Measurements from ENCODE around the gene KANK2.
"Not testable (repeated sequence)": the region's sequence is repeated elsewhere in the genome, so short reads cannot be mapped to it uniquely, and the experiment has no call there.

The KANK2 gene

GRCh38 chr19:11190501-11190900 lies 6.8 kb downstream of the KANK2 start:
- Histone ChIP-seq H3K9me3 (ENCODE audit: low read depth, low read length) (no peaks in the 10 kb centered on the region), H3K36me3 (ENCODE audit: insufficient read depth, low read length) (peaks cover 39% of the 10 kb centered on the region; the same call in 1 of the 2 replicates), H3K9ac (ENCODE audit: insufficient read length) (no peak overlapping the region), H3K27ac (no peak overlapping the region), H3K4me3 (no peak overlapping the region)
- DNase-seq (ENCODE audit: low read depth, low spot score) = no peak
- TF ChIP-seq POLR2AphosphoS5 (IDR thresholded peaks at IDR 0.05; ENCODE audit: borderline replicate concordance, low read depth, low read length) (no peak), EZH2 (IDR thresholded peaks at IDR 0.05) (no peak), FOXP2 (optimal IDR thresholded peaks at IDR 0.05; ENCODE audit: control extremely low read depth, extremely low read length, insufficient read depth) (no peak)

DNA sequence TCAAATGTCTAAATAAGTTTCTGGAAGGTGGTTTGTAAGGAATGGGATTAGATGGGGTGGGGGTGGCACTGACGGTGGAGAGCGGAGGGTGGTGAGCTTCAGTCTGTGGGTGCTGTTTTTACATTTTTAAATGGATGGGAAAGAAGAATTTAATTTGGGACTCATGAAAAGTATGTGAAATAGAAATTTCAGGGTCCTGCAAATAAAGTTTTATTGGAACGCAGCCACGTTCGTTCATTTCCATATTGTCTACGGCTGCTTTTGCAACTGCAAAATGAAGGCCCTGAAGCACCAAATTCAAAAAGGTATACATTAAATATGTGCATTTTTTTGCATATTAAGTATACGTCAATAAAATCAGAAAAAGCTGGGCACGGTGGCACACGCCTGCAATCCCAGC lies 9.9 kb downstream of the KANK2 start:
- Histone ChIP-seq H3K9me3 (ENCODE audit: low read depth, low read length) (0 out of 2 replicates have a peak, but pooled peaks cover 3% of the 10 kb centered on the region), H3K27ac (peak overlapping the region; percentile 94), H3K4me3 (peak overlapping the region; percentile 57), H3K9ac (ENCODE audit: insufficient read length) (peak overlapping the region; percentile 67), H3K36me3 (ENCODE audit: insufficient read depth, low read length) (peaks cover 42% of the 10 kb centered on the region)
- TF ChIP-seq EZH2 (IDR thresholded peaks at IDR 0.05) = no peak
- peak; percentile 51 for DNase-seq (ENCODE audit: low read depth, low spot score)

DNA sequence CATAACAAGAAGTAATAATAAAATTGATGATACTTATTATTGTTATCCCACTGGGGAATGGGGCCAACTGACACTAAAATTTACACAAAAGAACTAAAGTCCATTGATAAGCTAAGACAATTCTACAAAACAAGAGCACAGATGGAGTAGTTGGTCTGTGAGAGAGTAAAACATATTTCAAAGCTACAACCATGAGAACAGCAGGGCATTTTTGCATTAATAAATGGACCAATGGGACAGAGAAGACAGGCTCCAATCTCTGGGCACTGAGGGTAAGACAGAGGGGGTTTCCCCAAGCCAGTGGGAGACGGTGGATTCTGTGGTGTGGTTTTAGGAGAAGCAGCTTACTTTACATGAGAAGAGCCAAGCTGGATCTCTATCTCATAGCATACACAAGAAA lies 14.4 kb downstream of the KANK2 start:
- H3K9me3 ChIP-seq (ENCODE audit: low read depth, low read length) = 0 out of 2 replicates have a peak, but pooled peaks cover 3% of the 10 kb centered on the region
- TF ChIP-seq POLR2AphosphoS5 (IDR thresholded peaks at IDR 0.05; ENCODE audit: borderline replicate concordance, low read depth, low read length) (no peak), EZH2 (IDR thresholded peaks at IDR 0.05) (no peak), FOXP2 (optimal IDR thresholded peaks at IDR 0.05; ENCODE audit: control extremely low read depth, extremely low read length, insufficient read depth) (no peak)
- no peak overlapping the region for H3K4me3 ChIP-seq
- H3K9ac ChIP-seq (ENCODE audit: insufficient read length) = no peak overlapping the region
- no peak overlapping the region for H3K27ac ChIP-seq
- H3K36me3 ChIP-seq (ENCODE audit: insufficient read depth, low read length) = peaks cover 43% of the 10 kb centered on the region
- no peak for DNase-seq (ENCODE audit: low read depth, low spot score)

GRCh38 chr19:11181488-11181887 lies 15.9 kb downstream of the KANK2 start:
- Histone ChIP-seq H3K9me3 (ENCODE audit: low read depth, low read length) (0 out of 2 replicates have a peak, but pooled peaks cover 3% of the 10 kb centered on the region), H3K36me3 (ENCODE audit: insufficient read depth, low read length) (peaks cover 48% of the 10 kb centered on the region), H3K27ac (no peak overlapping the region), H3K9ac (ENCODE audit: insufficient read length) (no peak overlapping the region), H3K4me3 (no peak overlapping the region)
- DNase-seq (ENCODE audit: low read depth, low spot score) = no peak
- no peak for TF ChIP-seq EZH2 (IDR thresholded peaks at IDR 0.05)
- no peak for TF ChIP-seq FOXP2 (optimal IDR thresholded peaks at IDR 0.05; ENCODE audit: control extremely low read depth, extremely low read length, insufficient read depth)
- no peak for TF ChIP-seq POLR2AphosphoS5 (IDR thresholded peaks at IDR 0.05; ENCODE audit: borderline replicate concordance, low read depth, low read length)

GRCh38 chr19:11180975-11181374 lies 16.4 kb downstream of the KANK2 start:
- H3K4me3 ChIP-seq; H3K9me3 ChIP-seq (ENCODE audit: low read depth, low read length); H3K27ac ChIP-seq; DNase-seq (ENCODE audit: low read depth, low spot score); H3K9ac ChIP-seq (ENCODE audit: insufficient read length): not testable (repeated sequence)
- peaks cover 52% of the 10 kb centered on the region for H3K36me3 ChIP-seq (ENCODE audit: insufficient read depth, low read length)

DNA sequence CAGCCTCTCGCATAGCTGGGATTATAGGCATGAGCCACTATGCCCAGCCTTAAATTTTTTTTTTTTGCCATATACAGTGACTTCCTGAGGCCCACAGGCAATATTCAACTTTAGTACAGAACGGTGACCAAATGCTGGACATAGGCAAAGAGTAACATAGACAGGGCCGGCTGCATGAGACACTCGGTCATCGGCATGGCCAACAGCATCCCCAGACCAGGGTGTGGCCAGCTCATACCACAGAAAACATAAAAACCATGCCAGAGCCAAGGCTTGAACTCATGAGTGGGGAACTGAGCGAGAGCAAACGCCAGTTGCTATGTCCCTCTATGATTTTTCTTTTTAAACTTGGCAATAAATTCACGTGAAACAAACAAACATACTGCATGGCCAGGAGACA lies 17.0 kb downstream of the KANK2 start:
- peaks cover 52% of the 10 kb centered on the region for H3K36me3 ChIP-seq (ENCODE audit: insufficient read depth, low read length)
- DNase-seq (ENCODE audit: low read depth, low spot score) = no peak
- no peak overlapping the region for H3K4me3 ChIP-seq
- 0 out of 2 replicates have a peak, but pooled peaks cover 3% of the 10 kb centered on the region for H3K9me3 ChIP-seq (ENCODE audit: low read depth, low read length)
- TF ChIP-seq EZH2 (IDR thresholded peaks at IDR 0.05) (no peak), FOXP2 (optimal IDR thresholded peaks at IDR 0.05; ENCODE audit: control extremely low read depth, extremely low read length, insufficient read depth) (no peak), POLR2AphosphoS5 (IDR thresholded peaks at IDR 0.05; ENCODE audit: borderline replicate concordance, low read depth, low read length) (no peak)
- H3K27ac ChIP-seq = peak overlapping the region; percentile 56; the same call in 1 of the 2 replicates
- no peak overlapping the region for H3K9ac ChIP-seq (ENCODE audit: insufficient read length)

DNA sequence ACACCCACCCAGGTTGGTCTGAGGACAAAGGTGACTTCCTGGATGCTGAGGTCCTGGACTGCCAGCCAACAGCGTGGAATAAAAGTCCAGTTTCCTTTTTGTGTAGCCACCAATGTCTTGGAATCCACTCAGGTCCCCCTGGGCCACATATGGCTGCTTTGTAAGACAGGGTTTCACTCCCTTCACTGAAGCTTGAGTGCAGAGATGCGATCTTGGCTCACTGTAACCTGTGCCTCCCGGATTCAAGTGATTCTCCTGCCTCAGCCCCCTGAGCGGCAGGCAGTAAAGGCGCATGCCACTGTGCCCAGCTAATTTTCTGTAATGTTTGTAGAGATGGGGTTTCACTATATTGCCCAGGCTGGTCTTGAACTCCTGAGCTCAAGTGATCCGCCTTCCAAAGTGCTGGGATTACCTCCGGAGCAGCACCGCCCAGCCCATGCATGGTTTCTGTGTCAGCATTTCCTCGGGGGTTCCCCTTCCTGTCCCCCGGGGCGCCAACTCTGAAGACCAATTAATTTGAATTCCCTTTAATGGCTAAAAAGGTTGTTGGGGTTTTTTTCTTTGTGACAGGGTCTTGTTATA lies 17.5 kb downstream of the KANK2 start:
- peak overlapping the region; percentile 68 for H3K27ac ChIP-seq
- H3K9ac ChIP-seq (ENCODE audit: insufficient read length) = no peak overlapping the region
- no peak overlapping the region for H3K4me3 ChIP-seq
- no peak for DNase-seq (ENCODE audit: low read depth, low spot score)
- no peak for TF ChIP-seq FOXP2 (optimal IDR thresholded peaks at IDR 0.05; ENCODE audit: control extremely low read depth, extremely low read length, insufficient read depth)
- TF ChIP-seq POLR2AphosphoS5 (IDR thresholded peaks at IDR 0.05; ENCODE audit: borderline replicate concordance, low read depth, low read length) = 0 out of 2 replicates have a peak, but pooled peaks have one; percentile 24
- H3K9me3 ChIP-seq (ENCODE audit: low read depth, low read length) = 0 out of 2 replicates have a peak, but pooled peaks cover 3% of the 10 kb centered on the region
- H3K36me3 ChIP-seq (ENCODE audit: insufficient read depth, low read length) = peaks cover 48% of the 10 kb centered on the region

DNA sequence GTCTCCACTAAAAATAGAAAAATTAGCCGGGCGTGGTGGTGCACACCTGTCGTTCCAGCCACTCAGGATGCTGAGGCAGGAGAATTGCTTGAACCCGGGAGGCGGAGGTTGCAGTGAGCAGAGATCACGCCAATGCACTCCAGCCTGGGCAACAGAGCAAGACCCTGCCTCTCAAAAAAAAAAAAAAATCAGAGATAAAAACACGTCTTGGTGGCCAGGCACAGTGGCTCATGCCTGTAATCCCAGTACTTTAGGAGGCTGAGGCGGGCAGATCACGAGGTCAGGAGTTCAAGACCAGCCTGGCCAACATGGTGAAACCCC lies 18.2 kb downstream of the KANK2 start:
- DNase-seq (ENCODE audit: low read depth, low spot score); H3K4me3 ChIP-seq; H3K9ac ChIP-seq (ENCODE audit: insufficient read length); H3K9me3 ChIP-seq (ENCODE audit: low read depth, low read length); H3K27ac ChIP-seq: not testable (repeated sequence)
- H3K36me3 ChIP-seq (ENCODE audit: insufficient read depth, low read length) = peaks cover 50% of the 10 kb centered on the region

DNA sequence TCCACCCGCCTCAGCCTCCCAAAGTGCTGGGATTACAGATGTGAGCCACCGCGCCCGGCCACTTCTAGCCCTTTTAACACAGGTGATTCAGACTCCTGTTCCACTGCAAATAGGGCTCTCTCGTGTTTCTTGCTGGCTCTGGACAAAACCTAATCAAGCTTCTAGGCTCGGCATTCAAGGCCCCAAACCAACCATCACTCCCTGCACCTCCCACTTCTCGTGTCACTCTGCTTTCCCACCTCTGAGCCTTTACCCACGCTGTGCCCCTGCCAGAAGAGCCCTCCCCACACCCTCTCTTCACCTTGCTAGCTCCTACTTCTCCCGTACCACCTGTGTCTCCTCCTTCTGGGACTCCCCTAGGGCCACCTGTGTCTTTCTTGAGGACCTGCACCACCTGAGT lies 19.8 kb downstream of the KANK2 start:
- DNase-seq (ENCODE audit: low read depth, low spot score) = no peak
- Histone ChIP-seq H3K27ac (no peak overlapping the region), H3K9me3 (ENCODE audit: low read depth, low read length) (no peaks in the 10 kb centered on the region), H3K36me3 (ENCODE audit: insufficient read depth, low read length) (peaks cover 50% of the 10 kb centered on the region; the same call in 1 of the 2 replicates), H3K4me3 (no peak overlapping the region), H3K9ac (ENCODE audit: insufficient read length) (no peak overlapping the region)
- TF ChIP-seq FOXP2 (optimal IDR thresholded peaks at IDR 0.05; ENCODE audit: control extremely low read depth, extremely low read length, insufficient read depth) (no peak), POLR2AphosphoS5 (IDR thresholded peaks at IDR 0.05; ENCODE audit: borderline replicate concordance, low read depth, low read length) (no peak), EZH2 (IDR thresholded peaks at IDR 0.05) (no peak)

All from SK-N-MC (cell line).